ENCODE data around the gene CXCL10.
A peak's percentile ranks its signal among the peaks of the same experiment; 100 is the strongest.
"Not testable (repeated sequence)": the region's sequence is repeated elsewhere in the genome, so short reads cannot be mapped to it uniquely, and the experiment has no call there.

CXCL10 gene

DNA sequence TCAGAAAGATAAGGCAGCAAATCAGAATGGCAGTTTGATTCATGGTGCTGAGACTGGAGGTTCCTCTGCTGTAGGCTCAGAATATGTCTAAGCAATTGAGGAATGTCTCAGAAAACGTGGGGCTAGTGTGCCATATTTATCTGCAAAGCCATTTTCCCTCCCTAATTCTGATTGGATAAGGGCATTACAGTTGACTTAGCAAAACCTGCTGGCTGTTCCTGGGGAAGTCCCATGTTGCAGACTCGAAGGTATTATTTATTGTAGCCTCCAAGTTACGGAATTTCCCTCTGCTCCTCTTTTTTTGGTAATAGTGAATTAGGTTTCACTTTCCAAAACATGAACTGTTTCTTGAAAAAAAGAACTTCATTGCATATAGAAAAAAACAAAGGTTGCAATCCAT, at the start of gene CXCL10:
Gene CXCL10 (minus strand): TSS at position 109 of the 400 bp plus-strand sequence. CDS start 66 bp downstream, at position 43.
- peak; percentile 72 for DNase-seq (ENCODE audit: low spot score)

DNA sequence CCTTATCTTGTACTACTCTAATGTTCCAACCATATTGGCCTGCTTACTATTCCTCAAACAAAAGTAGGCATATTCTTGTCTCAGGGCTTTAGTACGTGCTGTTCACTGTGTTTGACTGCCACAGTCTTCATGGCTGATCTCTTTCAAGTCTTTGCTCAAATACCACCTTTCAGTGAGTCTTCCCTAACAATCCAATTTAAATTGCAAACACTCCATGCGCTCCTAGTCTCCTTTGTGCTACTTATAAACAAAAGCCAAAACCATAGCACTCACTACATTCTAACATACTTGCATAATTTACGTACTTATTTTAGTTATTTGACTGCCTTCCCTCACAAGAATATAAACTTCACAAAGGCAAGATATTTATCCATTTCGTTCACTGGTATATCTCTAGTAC, 49.5 kb upstream of the CXCL10 start:
- no peak for DNase-seq (ENCODE audit: low spot score)

DNA sequence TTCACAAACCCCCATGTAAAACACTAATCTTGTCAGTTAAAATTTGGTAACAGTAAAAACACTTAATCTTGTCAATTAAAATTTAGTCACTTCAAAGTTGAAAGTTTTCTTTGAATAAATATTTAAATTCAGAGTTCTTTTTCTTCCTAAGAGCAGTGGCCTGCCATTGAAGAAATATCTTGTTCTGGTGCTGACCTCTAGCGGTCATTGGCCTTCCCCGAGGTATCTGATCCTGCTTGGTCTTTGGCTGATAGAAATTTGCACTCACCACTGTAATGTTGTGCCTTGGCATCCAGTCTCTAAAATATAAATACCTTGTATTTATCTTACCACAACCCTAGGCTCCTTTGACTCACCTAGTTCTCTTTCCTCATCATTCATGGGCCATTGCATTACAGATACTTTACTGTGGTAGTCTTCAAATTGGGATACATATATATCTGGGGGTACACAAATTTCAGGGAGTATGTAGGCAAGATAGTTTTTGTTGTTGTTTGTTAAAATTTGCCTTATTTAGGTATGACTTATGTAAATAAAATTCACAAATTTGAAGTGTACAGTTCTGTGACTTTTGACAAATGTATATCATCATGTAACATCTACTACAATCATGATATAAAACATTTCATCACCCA, 44.5 kb upstream of the CXCL10 start:
- peak; percentile 70 for DNase-seq (ENCODE audit: low spot score)

DNA sequence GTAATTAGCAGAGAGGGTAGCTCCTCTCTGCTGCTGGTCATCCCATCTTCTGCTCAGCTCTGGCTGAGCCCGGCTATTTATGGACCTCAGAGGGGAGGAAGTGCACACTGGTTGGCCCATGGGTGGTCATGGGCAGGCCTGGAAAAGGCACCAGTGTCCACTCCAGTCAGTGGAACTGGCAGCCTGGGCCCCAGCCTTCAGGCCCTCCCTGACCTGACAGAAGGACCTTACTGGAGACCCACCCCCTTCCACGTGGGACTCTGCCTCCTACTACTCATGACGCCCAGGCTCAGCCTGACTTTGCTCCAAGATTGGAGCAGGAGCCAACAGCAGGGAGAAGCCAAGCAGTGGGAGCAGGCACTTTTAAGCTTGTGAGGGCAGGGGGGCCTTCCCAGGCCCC, 43.2 kb upstream of the CXCL10 start:
- DNase-seq (ENCODE audit: low spot score) = no peak

DNA sequence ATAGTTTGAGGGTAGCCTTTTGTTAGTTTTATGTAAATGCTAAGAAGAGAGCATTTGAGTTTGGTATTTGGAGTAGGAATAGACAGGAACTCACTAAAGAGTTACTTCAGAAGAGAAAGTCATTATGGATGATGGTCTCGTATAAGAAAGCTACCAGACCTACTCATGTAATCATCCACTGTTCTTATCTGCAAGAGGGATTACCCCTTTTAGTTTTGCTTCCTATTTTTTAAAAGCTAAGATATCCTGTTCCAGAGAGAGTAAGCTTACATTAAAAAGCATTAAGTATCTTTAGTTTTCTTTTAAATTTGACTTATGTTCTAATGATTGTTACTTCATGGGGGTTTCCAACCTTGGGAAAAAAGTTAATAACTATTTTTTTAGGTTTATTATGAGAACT, 38.7 kb upstream of the CXCL10 start:
- no peak for DNase-seq (ENCODE audit: low spot score)

DNA sequence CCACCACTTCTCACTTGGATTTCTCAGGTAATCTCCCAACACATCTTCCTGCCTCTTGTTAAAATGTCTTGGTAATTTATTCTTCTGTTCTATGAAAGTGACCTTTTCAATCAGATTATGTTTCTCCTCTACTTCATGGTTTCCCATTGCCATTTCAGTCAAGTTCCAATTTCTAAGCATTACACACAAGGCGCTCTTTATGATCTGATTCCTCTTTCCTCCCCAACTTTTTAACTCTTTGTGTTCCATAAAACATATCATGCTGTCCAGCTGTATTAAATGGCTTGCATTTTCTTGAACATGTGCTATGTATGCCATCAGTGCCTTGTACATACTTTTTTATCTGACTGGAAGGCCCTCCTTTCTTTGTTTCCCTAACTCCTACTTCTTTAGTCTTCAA, 38.1 kb upstream of the CXCL10 start:
- no peak for DNase-seq (ENCODE audit: low spot score)

DNA sequence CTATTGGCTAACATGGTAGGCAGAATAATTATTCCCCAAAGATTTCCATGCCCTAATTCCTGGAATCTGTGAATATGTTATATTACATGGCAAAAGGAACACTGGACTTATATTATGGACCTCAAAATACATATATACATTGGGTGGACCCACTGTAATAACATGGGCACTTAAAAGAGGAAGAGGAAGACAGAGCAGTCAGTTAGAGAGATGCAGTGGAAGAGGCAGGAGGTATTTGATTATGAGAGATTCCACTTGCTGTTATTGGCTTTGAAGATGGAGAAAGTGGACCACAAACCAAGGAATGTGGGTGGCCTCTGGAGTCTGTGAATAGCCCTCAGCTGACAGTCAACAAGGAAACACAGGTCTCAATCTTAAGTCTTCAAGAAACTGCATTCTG, 37.2 kb upstream of the CXCL10 start:
- DNase-seq (ENCODE audit: low spot score) = no peak

DNA sequence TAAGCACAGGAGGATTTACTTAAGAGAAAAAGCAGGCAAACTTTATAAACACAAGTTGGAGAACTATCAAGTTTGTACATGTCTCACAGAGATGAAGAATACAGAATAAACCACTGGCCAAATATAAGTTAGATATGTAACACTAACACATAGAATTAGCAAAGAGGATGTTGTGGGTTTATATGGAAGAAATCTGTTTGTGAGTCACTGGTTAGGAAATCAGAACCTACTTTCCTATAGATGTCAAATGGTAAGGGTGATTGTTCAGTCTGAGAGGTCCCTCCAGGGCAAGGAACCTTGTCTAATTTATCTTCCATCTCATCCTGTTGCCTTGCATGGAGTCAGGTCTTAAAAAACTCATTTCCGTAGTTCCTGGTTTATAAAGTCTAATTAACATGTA, 36.5 kb upstream of the CXCL10 start:
- DNase-seq (ENCODE audit: low spot score) = no peak

DNA sequence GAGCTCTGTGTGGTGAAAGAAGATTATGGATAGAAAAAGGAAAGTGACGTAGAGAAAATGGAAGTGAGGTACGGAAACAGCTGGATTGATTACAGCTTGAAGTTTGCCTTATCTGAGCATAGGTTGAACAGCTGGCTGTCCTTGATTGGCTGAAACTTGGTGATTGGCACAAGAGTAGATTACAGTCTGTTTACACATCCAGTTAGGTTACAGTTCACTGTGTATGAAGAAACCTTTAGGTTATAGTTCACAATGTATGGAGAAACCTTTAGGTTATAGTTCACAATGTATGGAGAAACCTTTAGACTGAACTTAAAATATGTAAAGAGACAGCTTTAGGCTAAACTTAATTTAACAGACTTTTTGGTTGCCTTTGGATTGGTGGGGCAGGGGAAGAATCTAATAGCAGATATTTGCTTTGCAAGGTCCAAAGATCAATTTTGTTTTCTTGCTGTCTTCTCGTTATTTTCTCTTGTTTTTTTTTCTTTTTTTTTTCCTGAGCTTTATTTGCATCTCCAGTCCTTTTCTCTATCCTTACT, 35.7 kb upstream of the CXCL10 start:
- DNase-seq (ENCODE audit: low spot score) = no peak

DNA sequence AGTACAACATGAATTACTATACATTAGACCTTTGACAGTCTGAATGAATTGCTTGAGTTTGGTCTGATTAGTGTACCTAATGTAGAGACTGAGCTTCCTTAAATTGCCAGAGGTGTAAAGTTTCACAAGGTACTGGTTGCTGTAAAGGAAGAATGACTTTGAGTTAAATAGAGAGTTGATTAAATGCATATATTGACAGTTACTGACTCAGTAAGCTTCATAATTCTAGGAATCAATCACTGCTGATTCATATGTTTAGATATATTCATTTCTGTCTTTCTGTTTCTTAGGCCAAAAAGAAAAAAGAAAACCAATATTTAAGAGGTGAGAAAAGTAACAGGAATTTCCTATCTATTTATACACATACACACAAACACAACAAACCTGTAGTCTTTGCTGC, 35.0 kb upstream of the CXCL10 start:
- no peak for DNase-seq (ENCODE audit: low spot score)

DNA sequence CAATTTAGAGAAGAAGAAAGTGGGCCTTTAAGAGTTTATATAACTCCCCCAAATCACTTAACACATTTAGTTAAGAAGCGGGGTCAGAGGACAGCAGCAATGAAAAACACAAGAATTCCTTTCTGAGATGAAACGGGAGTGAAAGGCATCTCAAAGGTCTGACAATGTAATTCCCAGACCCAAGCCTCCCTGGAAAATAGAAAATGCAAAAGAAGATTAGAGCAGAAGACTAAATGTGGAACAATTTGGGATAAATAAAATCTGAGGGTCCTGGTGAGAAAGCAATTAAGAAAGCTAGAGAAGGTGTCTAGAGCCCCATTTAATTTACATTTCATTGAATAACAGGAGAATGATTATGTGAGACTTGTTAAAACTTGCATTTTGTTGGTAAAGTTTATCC, 32.1 kb upstream of the CXCL10 start:
- no peak for DNase-seq (ENCODE audit: low spot score)

DNA sequence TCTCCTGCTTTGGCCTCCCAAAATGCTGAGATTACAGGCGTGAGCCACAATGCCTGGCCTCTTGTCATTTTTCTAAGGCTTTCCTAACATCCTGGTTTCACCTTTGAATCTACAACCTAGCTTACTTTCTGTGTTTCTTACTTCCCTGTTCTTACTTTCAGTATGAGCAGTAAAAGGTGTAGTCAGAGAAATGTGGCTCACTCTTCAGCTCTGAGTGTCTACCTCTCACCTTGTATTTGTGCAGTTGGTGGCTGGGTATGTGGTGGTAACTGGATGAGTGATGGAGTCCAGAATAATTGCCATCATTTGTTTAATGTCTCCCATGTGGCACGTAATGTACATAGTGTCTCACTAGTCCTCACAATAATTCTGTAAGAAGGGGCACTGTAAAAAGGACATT, 31.7 kb upstream of the CXCL10 start:
- peak; percentile 13 for DNase-seq (ENCODE audit: low spot score)

DNA sequence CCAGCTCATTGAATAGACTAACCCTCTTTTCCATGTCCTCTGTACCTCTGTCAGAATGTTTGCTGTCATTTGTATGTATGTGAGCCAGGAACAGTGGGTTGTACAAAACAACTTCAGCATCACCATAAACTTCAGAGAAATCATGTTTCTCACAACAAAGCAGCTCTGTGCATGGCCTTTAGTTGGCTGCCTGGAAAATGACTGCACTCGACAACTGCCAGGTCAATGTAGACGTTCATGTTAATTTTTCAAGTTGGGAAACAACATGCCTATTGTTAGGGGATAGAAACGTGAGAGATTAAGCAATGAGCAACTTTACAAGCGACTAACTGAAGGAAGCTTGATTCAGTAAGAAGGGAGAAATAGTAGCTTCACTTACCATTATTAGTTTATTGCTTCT, 30.4 kb upstream of the CXCL10 start:
- no peak for DNase-seq (ENCODE audit: low spot score)

DNA sequence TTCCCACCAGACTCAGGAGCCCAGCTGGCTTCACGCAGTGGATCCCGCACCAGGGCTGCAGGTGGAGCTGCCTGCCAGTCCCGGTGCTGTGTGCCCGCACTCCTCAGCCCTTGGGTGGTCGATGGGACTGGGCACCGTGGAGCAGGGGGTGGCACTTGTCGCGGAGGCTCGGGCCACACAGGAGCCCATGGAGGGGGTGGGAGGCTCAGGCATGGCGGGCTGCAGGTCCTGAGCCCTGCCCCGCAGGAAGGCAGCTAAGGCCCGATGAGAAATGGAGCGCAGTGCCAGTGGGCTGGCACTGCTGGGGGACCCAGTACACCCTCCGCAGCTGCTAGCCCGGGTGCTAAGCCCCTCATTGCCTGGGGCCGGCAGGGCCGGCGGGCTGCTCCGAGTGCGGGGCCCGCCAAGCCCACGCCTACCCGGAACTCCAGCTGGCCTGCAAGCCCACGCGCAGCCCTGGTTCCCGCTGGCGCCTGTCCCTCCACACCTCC, 27.3 kb upstream of the CXCL10 start:
- not testable (repeated sequence) for DNase-seq (ENCODE audit: low spot score)

DNA sequence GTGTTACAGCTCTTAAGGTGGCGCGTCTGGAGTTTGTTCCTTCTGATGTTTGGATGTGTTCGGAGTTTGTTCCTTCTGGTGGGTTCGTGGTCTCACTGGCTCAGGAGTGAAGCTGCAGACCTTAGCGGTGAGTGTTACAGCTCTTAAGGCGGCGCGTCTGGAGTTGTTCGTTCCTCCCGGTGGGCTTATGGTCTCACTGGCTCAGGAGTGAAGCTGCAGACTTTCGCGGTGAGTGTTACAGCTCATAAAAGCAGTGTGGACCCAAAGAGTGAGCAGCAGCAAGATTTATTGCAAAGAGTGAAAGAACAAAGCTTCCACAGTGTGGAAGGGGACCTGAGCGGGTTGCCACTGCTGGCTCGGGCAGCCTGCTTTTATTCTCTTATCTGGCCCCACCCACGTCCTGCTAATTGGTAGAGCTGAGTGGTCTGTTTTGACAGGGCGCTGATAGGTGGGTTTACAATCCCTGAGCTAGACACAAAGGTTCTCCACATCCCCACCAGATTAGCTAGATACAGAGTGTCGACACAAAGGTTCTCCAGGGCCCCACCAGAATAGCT, 26.6 kb upstream of the CXCL10 start:
- DNase-seq (ENCODE audit: low spot score) = not testable (repeated sequence)

DNA sequence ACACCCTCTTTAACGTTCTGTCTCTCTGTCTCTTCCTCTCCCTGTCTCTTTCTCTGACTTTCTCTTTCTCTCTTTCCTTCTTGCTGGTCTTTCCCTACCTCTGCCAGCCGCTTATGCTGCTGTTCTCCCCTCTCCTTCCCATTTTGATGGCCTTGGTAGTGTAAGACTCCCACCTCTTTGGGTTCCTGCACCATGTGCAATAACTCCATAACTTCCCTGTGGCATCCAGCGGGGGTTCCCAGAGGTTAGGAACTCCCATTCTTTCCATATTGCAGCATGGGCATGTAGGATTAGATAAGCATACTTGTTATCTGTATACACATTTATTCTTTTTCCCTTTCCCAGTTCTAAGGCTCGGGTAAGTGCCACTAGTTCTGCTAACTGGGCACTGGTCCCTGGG, 21.4 kb upstream of the CXCL10 start:
- not testable (repeated sequence) for DNase-seq (ENCODE audit: low spot score)

DNA sequence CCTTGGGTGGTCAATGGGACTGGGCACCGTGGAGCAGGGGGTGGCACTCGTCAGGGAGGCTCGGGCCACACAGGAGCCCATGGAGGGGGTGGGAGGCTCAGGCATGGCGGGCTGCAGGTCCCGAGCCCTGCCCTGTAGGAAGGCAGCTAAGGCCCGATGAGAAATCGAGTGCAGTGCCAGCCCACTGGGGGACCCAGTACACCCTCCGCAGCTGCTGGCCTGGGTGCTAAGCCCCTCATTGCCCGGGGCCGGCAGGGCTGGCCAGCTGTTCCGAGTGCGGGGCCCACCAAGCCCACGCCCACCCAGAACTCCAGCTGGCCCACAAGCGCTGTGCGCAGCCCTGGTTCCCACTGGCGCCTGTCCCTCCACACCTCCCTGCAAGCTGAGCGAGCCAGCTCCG, 20.0 kb upstream of the CXCL10 start:
- not testable (repeated sequence) for DNase-seq (ENCODE audit: low spot score)

DNA sequence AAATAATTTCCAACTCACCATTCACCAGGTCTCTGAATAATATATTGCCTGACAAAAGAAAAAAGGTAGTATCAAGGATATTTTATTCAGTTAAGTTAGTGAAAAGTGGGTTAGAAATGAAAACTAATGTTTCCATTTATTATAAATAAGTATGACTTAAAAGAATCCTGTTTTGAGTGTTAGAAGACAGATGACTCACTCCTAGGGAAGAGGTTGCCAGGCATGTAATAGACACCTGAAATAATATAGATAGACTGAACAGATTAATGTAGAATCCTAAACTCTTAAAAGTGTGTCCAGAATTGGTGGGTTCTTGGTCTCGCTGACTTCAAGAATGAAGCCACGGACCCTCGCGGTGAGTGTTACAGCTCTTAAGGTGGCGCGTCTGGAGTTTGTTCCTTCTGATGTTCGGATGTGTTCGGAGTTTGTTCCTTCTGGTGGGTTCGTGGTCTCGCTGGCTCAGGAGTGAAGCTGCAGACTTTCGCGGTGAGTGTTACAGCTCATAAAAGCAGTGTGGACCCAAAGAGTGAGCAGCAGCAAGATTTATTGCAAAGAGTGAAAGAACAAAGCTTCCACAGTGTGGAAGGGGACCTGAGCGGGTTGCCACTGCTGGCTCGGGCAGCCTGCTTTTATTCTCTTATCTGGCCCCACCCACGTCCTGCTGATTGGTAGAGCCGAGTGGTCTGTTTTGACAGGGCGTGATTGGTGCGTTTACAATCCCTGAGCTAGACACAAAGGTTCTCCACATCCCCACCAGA, 19.1 kb upstream of the CXCL10 start:
- not testable (repeated sequence) for DNase-seq (ENCODE audit: low spot score)

DNA sequence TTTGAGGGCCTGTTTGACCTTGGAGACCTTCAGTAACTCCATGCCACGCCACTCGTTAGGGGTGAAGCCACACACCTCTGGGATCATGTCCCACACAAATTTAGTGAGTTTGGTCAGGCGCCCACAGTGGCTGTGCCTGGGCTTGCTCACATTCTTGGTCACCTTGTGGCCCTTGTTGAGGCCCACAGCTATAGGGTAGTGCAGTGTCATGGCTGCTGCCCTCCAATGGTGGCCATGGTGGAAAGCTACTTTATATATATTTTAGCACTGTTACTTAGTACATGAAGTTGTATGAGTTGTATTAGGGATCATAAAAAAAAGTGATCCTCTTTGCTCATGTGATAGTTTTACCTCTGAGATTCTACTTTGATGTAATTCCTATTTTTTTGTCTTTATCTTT, 13.6 kb upstream of the CXCL10 start:
- DNase-seq (ENCODE audit: low spot score) = no peak

DNA sequence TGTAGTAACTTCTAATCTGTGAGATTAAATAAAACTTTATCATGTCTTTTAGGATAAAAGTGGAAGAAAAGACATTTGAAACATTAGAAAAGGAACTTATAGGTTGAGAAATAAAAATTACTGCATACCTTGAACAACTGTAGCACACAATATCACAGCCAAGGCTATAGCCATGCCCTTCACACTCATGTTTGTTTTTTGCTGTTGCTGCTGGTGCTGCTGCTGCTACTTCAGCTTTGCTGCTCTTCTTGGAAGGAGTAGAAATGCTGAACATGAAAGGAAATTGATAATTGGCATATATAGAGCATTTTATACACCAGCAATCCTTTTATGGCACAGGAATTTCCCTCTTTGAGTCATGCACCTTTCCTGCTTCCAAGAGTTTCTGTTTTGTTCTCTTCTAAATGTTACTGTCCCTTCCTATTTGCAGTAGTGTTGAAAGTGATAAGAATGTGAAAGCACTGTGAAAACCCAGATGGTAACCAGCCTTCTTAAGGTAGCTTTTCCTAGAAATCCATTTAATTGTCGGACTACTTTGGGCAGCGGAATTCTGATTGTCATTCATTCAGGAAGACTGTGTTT, 12.6 kb upstream of the CXCL10 start, which contains the start of gene CXCL11:
Gene CXCL11 (minus strand): TSS at position 272 of the 582 bp plus-strand sequence. CDS start 83 bp downstream, at position 189.
- DNase-seq (ENCODE audit: low spot score) = peak; percentile 38

DNA sequence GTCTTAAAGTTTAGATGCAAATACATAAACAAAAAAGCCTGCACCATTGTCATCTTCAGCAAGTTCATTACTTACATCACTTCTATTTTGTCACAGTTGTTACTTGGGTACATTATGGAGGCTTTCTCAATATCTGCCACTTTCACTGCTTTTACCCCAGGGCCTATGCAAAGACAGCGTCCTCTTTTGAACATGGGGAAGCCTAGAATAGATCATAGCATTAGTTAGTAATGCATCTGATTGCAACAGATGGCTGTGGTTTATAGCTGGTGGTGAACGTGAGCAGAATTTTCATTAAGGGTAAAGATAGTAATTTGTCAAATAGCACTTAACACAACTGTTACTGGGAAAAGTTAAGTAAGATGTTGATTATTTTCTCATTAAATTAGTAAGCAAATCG, 11.8 kb upstream of the CXCL10 start:
- no peak for DNase-seq (ENCODE audit: low spot score)

DNA sequence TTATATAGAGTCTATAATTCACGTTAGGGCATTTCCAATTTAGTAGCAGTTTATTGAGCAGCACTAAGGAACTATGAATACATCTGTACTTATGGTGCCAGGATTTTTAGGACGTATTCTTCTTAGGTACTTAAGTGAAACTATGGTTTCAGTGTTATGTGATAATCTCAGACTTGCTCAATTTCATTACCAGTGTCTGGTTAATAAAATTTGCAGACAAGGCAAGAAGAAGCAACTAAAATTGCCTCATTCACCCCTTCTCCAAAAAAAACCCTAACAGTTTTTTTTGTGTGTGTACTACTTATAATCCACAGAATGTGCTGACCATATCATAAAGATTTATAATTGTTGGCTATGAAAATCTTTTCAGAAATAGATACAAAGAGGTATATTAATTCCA, 6.0 kb upstream of the CXCL10 start:
- no peak for DNase-seq (ENCODE audit: low spot score)

DNA sequence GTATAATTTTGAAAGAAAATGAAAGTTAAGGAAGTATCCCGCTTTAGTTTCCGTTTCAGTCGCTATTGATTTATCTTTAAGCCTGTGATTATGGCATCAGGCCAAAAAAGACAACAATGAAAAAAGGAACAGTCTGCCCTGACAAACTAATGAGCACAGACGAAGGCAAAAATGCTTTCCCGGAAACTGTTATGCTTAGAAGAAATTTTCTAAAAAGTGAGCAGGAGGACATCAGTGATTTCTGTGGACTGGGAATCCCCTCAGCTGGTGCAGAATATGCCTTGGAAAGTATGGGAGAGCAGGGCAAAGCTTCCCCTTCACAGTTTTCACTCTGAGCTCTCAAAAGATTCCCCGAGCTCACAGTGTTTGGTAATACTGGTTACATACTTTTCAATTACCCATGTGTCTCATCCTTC, 5.1 kb upstream of the CXCL10 start:
- peak; percentile 25 for DNase-seq (ENCODE audit: low spot score)
